SJCRH30 (cell line): ENCODE results near the gene UNC5B. TPM values are rescaled to one million over a fixed set of nuclear protein-coding genes. Genes with fewer than 3 reads are reported as not detected.
A peak's percentile ranks its signal among the peaks of the same experiment; 100 is the strongest.

Source experiments
- DNase-seq, 2 experiments: peaks; one replicate each; pipeline ENCODE4 v3.0.0-alpha.2; 2015 to 2020
- H3K27ac ChIP-seq: fragments of 250-450 bp; sonication (Bioruptor Pico); 2 replicates; pipeline ENCODE4 v1.5.1; 2020; ENCODE audit warnings: mild to moderate bottlenecking, moderate library complexity
- H3K27me3 ChIP-seq: fragments of 250-450 bp; sonication (Bioruptor Pico); 2 replicates; pipeline ENCODE4 v1.5.1; 2020; ENCODE audit warnings: mild to moderate bottlenecking, moderate library complexity
- H3K36me3 ChIP-seq: fragments of 250-450 bp; sonication (Bioruptor Pico); 2 replicates; pipeline ENCODE4 v1.5.1; 2020; ENCODE audit warnings: mild to moderate bottlenecking, moderate library complexity
- H3K4me1 ChIP-seq: fragments of 250-450 bp; sonication (Bioruptor Pico); 2 replicates; pipeline ENCODE4 v1.5.1; 2020; ENCODE audit warnings: mild to moderate bottlenecking, moderate library complexity
- H3K4me3 ChIP-seq: fragments of 250-450 bp; sonication (Bioruptor Pico); 2 replicates; pipeline ENCODE4 v1.5.1; 2020; ENCODE audit warnings: mild to moderate bottlenecking, moderate library complexity
- H3K9me3 ChIP-seq: fragments of 250-450 bp; sonication (Bioruptor Pico); replicated peaks from 2 replicates; pipeline ENCODE4 v1.5.1; 2020; ENCODE audit warnings: mild to moderate bottlenecking, moderate library complexity
- total RNA-seq: library from RNA; depleted of rRNA; stranded (reverse); fragments of >200 nt; shearing (Covaris generic); gene quantifications from 2 replicates; pipeline ENCODE4 v1.2.3, GENCODE V29; 2014

The UNC5B gene
- total RNA-seq, 1 experiment from 2014 or later, result 3.6 TPM

- H3K9me3 ChIP-seq, result no peaks in the 10 kb centered on the region
- H3K27ac ChIP-seq, result no peak overlapping the region
- H3K36me3 ChIP-seq, result no peaks in the 10 kb centered on the region
- no peak for DNase-seq
- H3K4me3 ChIP-seq, result no peak overlapping the region
- no peaks in the 10 kb centered on the region for H3K4me1 ChIP-seq
- H3K27me3 ChIP-seq, result no peaks in the 10 kb centered on the region
Measured at GRCh38 chr10:71333129-71333887, 120.9 kb downstream of the UNC5B start.

GRCh38 chr10:71334221-71334791 is 121.9 kb downstream of the UNC5B start:
- no peak for DNase-seq
- Histone ChIP-seq H3K27me3 (no peaks in the 10 kb centered on the region), H3K9me3 (no peaks in the 10 kb centered on the region), H3K36me3 (no peaks in the 10 kb centered on the region), H3K4me1 (no peaks in the 10 kb centered on the region), H3K27ac (no peak overlapping the region), H3K4me3 (no peak overlapping the region)

DNA sequence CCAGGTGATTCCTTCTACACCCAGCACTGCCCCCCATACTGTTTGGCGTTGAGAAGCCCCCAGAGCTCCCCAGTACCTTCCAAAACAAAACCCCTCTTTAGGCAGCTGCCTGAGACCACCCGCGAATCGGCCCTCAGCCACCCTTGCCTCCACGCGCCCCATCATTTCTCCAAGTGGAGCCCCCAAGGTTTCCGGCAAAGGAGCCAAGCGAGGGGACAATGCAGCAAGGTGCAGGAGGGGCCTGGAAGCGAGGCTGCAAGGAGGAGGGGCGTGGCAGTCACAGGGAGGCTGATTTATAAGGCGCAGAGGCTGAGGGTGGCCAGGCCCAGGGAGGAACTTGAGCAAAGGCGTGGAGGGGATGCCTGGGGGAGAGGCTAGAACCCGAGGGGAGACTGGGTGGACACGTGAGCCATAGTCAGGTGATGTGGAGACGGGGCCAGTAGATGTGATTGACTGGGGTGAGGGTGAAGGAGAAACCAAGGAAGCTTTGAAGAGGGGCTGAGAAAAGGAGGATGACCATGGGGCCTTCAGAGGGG is 122.9 kb downstream of the UNC5B start:
- H3K27ac ChIP-seq, result no peak overlapping the region
- H3K27me3 ChIP-seq, result no peaks in the 10 kb centered on the region
- no peaks in the 10 kb centered on the region for H3K4me1 ChIP-seq
- H3K4me3 ChIP-seq, result no peak overlapping the region
- no peaks in the 10 kb centered on the region for H3K36me3 ChIP-seq
- no peak for DNase-seq
- no peaks in the 10 kb centered on the region for H3K9me3 ChIP-seq

- H3K36me3 ChIP-seq, result no peaks in the 10 kb centered on the region
- no peaks in the 10 kb centered on the region for H3K27me3 ChIP-seq
- H3K4me1 ChIP-seq, result no peaks in the 10 kb centered on the region
- no peak overlapping the region for H3K4me3 ChIP-seq
- H3K27ac ChIP-seq, result no peak overlapping the region
- no peak for DNase-seq
- no peaks in the 10 kb centered on the region for H3K9me3 ChIP-seq
Measured at GRCh38 chr10:71336632-71337031, 124.3 kb downstream of the UNC5B start.

GRCh38 chr10:71337219-71337701 is 124.9 kb downstream of the UNC5B start:
- Histone ChIP-seq H3K4me1 (no peaks in the 10 kb centered on the region), H3K27me3 (no peaks in the 10 kb centered on the region), H3K4me3 (no peak overlapping the region), H3K27ac (no peak overlapping the region), H3K36me3 (no peaks in the 10 kb centered on the region), H3K9me3 (no peaks in the 10 kb centered on the region)
- no peak for DNase-seq

DNA sequence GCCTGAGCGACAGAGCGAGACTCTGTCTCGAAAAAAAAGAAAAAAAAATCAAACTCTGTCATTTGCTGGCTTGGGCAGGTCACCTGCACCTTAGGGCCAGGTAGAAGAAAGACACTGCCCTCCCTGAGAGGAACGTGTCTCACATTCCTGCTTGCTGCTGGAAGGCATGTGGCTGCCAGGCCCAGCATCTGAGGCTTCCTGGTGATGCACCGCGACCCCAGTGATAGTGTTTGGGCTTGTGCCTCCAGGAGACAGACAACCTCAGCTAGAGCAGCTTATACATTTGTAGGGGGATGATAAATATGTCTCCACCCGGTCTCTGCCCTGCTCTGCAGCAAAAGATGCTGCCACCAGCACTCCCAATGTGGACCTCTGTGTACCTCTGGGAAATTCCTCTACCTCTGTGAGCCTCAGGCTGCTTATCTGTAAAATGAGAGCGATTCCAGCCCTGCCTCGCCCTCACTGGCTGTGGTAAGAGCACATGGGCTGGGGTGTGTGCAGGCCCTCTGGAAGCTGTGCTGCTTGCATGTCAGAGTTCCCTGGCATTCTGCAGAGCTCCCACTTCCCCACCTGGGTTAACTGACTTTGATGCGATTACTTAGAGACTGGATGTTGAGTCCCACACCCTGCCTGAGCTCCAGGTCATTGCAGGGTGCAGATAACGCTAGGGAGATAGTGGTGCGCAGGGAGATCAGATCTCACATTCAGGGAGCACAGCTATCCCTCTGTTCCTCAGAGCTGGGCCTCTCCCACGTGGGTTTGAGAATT is 126.5 kb downstream of the UNC5B start:
- H3K9me3 ChIP-seq, result no peaks in the 10 kb centered on the region
- no peak for DNase-seq
- H3K36me3 ChIP-seq, result no peaks in the 10 kb centered on the region
- H3K4me3 ChIP-seq, result no peak overlapping the region
- no peak overlapping the region for H3K27ac ChIP-seq
- H3K27me3 ChIP-seq, result no peaks in the 10 kb centered on the region
- H3K4me1 ChIP-seq, result peaks cover 7% of the 10 kb centered on the region

GRCh38 chr10:71339796-71340589 is 127.6 kb downstream of the UNC5B start:
- Histone ChIP-seq H3K9me3 (no peaks in the 10 kb centered on the region), H3K27me3 (no peaks in the 10 kb centered on the region), H3K27ac (no peak overlapping the region), H3K4me1 (peaks cover 18% of the 10 kb centered on the region), H3K4me3 (no peak overlapping the region), H3K36me3 (no peaks in the 10 kb centered on the region)
- no peak for DNase-seq

- Histone ChIP-seq H3K4me1 (peaks cover 29% of the 10 kb centered on the region), H3K27me3 (no peaks in the 10 kb centered on the region), H3K36me3 (no peaks in the 10 kb centered on the region), H3K9me3 (no peaks in the 10 kb centered on the region), H3K27ac (peak overlapping the region; percentile 57), H3K4me3 (no peak overlapping the region)
- DNase-seq, result no peak
Measured at GRCh38 chr10:71342573-71343391, 130.4 kb downstream of the UNC5B start.

GRCh38 chr10:71343392-71343773 is 131.0 kb downstream of the UNC5B start:
- peak; percentile 44 to 71 for DNase-seq
- Histone ChIP-seq H3K4me3 (no peak overlapping the region), H3K9me3 (no peaks in the 10 kb centered on the region), H3K27me3 (no peaks in the 10 kb centered on the region), H3K4me1 (peaks cover 29% of the 10 kb centered on the region), H3K36me3 (no peaks in the 10 kb centered on the region), H3K27ac (peak overlapping the region; percentile 57)

DNA sequence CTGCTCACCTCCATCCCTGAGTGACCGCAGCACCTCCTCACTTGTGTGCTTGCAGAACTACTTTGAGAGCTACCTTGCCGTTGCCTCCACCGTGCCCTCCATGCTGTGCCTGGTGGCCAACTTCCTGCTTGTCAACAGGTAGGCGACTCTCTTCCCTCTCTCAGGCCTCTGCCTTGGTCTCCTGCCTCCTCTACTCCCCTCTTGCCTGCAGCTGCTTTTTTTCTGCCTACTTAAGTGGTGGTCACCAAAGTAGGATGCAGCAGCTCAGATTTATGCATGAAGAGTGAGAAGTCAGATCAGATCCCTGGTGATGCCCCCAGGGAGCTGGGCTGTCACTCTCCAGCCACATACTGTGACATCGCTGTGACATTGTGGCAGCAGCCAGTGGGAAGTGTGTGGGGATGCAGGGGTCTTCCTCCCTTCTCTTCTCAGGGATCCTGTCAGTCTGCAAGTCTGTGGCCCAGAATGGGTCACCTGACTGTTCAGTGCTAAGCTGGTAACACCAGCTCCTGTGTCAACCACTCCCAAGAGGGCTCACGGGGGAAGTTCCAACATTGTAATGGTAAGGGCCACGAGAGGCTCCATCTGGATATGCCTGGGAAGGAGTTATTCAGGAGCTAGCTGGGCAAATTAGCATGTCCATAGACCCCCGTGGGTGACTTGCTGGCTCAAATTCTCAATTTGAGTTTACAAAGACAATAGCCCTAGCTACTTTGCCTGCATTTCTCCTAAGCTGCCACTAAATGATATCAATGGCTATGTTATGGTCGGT is 132.0 kb downstream of the UNC5B start:
- H3K9me3 ChIP-seq, result no peaks in the 10 kb centered on the region
- H3K4me3 ChIP-seq, result no peak overlapping the region
- H3K27me3 ChIP-seq, result no peaks in the 10 kb centered on the region
- peak overlapping the region; percentile 75 for H3K27ac ChIP-seq
- no peaks in the 10 kb centered on the region for H3K36me3 ChIP-seq
- DNase-seq, result peak in 1 of 2 experiments; percentile 5
- peaks cover 29% of the 10 kb centered on the region for H3K4me1 ChIP-seq

- Histone ChIP-seq H3K36me3 (no peaks in the 10 kb centered on the region), H3K27me3 (no peaks in the 10 kb centered on the region), H3K4me1 (peaks cover 29% of the 10 kb centered on the region), H3K27ac (peak overlapping the region; percentile 75), H3K4me3 (peak overlapping the region; percentile 12; the same call in 1 of the 2 replicates), H3K9me3 (no peaks in the 10 kb centered on the region)
- DNase-seq, result peak; percentile 75 to 89
Measured at GRCh38 chr10:71344993-71345480, 132.7 kb downstream of the UNC5B start.

DNA sequence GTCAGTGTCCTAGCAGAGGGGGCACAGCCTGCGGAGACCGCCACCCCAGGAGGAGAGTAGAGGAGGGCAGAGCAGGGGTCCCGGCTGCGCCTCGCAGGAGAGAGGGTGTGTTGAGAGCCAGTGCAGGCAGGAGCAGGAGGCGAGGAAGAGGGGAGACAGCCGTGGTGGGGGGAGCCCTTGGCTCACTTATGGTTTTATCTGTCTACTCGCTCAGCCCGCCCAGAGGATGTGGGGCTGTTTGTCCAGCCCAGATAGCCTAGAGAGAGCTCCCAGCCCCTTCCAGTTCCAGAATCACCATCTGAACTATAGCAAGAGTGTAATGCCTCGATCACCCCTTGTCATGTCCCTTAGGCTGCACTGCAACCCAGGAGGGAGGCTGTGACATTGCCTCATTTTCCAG is 133.3 kb downstream of the UNC5B start:
- H3K27ac ChIP-seq, result peak overlapping the region; percentile 75
- H3K9me3 ChIP-seq, result no peaks in the 10 kb centered on the region
- H3K4me3 ChIP-seq, result no peak overlapping the region
- H3K36me3 ChIP-seq, result no peaks in the 10 kb centered on the region
- H3K27me3 ChIP-seq, result no peaks in the 10 kb centered on the region
- DNase-seq, result no peak
- peaks cover 29% of the 10 kb centered on the region for H3K4me1 ChIP-seq

GRCh38 chr10:71346731-71347130 is 134.4 kb downstream of the UNC5B start:
- H3K27ac ChIP-seq, result no peak overlapping the region
- no peaks in the 10 kb centered on the region for H3K9me3 ChIP-seq
- no peak for DNase-seq
- no peak overlapping the region for H3K4me3 ChIP-seq
- H3K27me3 ChIP-seq, result no peaks in the 10 kb centered on the region
- H3K36me3 ChIP-seq, result no peaks in the 10 kb centered on the region
- H3K4me1 ChIP-seq, result peaks cover 29% of the 10 kb centered on the region
